ENCODE measurements around the gene MKRN2OS.

The MKRN2OS gene

GRCh38 chr3:12545473-12545791 is at the start of gene MKRN2OS:
MKRN2OS (minus strand) TSS chr3:12545499; CDS start chr3:12545464, 35 bp downstream.
- DNase-seq = no peak

- DNase-seq = no peak
Observed at GRCh38 chr3:12593473-12593872, 48.2 kb upstream of the MKRN2OS start.

- DNase-seq = no peak
Observed at GRCh38 chr3:12591997-12592715, 46.9 kb upstream of the MKRN2OS start.

- no peak for DNase-seq
Observed at GRCh38 chr3:12591456-12591855, 46.2 kb upstream of the MKRN2OS start.

- DNase-seq = no peak
Observed at GRCh38 chr3:12590096-12590495, 44.8 kb upstream of the MKRN2OS start.

GRCh38 chr3:12588039-12589009 is 43.0 kb upstream of the MKRN2OS start:
- DNase-seq = no peak

GRCh38 chr3:12586403-12586802 is 41.1 kb upstream of the MKRN2OS start:
- no peak for DNase-seq

GRCh38 chr3:12585970-12586369 is 40.7 kb upstream of the MKRN2OS start:
- no peak for DNase-seq

GRCh38 chr3:12585181-12585580 is 39.9 kb upstream of the MKRN2OS start:
- no peak for DNase-seq

GRCh38 chr3:12584083-12584482 is 38.8 kb upstream of the MKRN2OS start:
- no peak for DNase-seq

- no peak for DNase-seq
Observed at GRCh38 chr3:12583280-12583679, 38.0 kb upstream of the MKRN2OS start.

- DNase-seq = no peak
Observed at GRCh38 chr3:12582730-12583129, 37.4 kb upstream of the MKRN2OS start.

GRCh38 chr3:12579905-12580304 is 34.6 kb upstream of the MKRN2OS start:
- DNase-seq = no peak

GRCh38 chr3:12579456-12579855 is 34.2 kb upstream of the MKRN2OS start:
- no peak for DNase-seq

- no peak for DNase-seq
Observed at GRCh38 chr3:12578742-12579141, 33.4 kb upstream of the MKRN2OS start.

GRCh38 chr3:12577379-12577778 is 32.1 kb upstream of the MKRN2OS start:
- DNase-seq = no peak

- DNase-seq = no peak
Observed at GRCh38 chr3:12574661-12575060, 29.4 kb upstream of the MKRN2OS start.

GRCh38 chr3:12574131-12574530 is 28.8 kb upstream of the MKRN2OS start:
- DNase-seq = no peak

- no peak for DNase-seq
Observed at GRCh38 chr3:12571986-12572385, 26.7 kb upstream of the MKRN2OS start.

- no peak for DNase-seq
Observed at GRCh38 chr3:12569836-12570235, 24.5 kb upstream of the MKRN2OS start.

GRCh38 chr3:12568747-12569146 is 23.4 kb upstream of the MKRN2OS start:
- DNase-seq = no peak

GRCh38 chr3:12566976-12567375 is 21.7 kb upstream of the MKRN2OS start:
- DNase-seq = no peak

- DNase-seq = no peak
Observed at GRCh38 chr3:12562451-12562850, 17.2 kb upstream of the MKRN2OS start.

- no peak for DNase-seq
Observed at GRCh38 chr3:12561397-12561796, 16.1 kb upstream of the MKRN2OS start.

Measured in KG1 (cell line).